T47D (cell line): ENCODE results near the gene NEGR1.
A peak's percentile ranks its signal among the peaks of the same experiment; 100 is the strongest.

Source experiments
- DNase-seq, 2 experiments: peaks; one replicate each; pipeline versions ENCODE4 v3.0.0 to v3.0.0-alpha.2; 2011 to 2012; ENCODE audit warnings: low read depth in 1 of 2, low spot score in 1 of 2
- JUND ChIP-seq: IDR thresholded peaks from 2 replicates; pipeline ENCODE4 v1.6.1; 2012; ENCODE audit warnings: low read depth
- in situ Hi-C: cut with HindIII; loops from 2 replicates; pipeline ENCODE4 v1.10.0; 2016; ENCODE audit warnings: low sequenced_read_pairs, low pct_unique_long_range_greater_than_20kb

The NEGR1 gene

DNA sequence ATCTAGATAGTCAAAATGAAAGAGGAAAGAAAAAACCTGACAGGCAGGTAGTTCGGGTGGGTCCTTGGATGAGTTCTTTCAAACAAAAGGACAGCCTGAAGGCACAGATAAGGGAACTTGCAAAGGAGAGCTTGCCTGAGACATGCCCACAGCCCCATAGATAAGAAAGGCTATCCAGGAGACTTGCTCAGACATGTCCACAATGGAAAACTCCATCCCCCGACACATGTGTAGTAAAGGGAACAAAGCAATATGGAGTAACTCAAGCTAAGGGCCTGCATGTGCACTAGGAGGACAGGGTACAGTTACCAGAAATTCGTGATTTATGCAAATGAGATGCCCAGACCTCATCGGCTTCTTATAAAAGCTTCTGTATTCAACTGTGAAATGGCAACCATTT, 281.5 kb downstream of the NEGR1 start:
- in situ Hi-C loops = no loop called here
- DNase-seq = peak in 1 of 2 experiments; percentile 1
- TF ChIP-seq JUND = no peak

DNA sequence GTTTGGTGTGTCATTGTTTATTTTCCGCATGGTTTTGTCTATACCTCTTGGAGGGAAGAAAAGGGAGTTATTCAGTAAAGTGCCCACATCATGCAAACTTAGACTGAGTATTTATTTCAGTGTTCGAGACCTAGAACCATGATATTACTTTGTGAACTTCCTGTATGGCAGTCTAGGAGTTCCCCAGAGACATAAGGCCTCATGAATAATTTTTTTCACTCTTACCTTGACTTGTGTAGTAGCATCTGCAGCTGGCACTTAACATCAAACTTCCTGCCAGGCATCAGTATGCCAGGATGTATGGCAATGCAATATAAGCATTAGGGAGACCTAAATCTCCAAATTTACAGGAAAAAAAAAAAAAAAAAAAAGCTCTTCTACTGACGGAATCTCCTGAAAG, 287.7 kb downstream of the NEGR1 start:
- DNase-seq = no peak
- no peak for TF ChIP-seq JUND
- in situ Hi-C loops = no loop called here

- in situ Hi-C loops = no loop called here
- no peak for DNase-seq
- no peak for TF ChIP-seq JUND
Observed at GRCh38 chr1:71987181-71987580, 295.2 kb downstream of the NEGR1 start.

DNA sequence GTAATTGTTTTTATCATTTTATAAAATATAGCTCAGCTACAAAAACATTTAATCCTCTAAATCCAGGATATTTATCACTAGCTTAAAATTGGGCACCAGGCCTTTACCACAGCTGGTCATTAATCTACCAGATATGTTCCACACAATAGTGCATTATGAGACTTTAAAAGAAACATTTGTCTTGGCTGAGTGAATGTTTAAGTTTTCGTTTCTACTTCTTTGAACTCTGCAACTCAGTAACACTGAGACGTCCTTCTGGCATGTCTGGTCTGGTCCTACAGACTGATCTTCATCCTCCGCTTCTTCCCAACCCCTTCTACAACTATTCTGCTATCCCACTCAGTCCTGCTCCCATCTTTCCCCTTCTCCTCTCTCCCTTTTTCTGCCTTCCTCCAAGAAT, 296.2 kb downstream of the NEGR1 start:
- no peak for TF ChIP-seq JUND
- in situ Hi-C loops = no loop called here
- DNase-seq = no peak

- in situ Hi-C loops = no loop called here
- no peak for TF ChIP-seq JUND
- DNase-seq = no peak
Observed at GRCh38 chr1:71980556-71980955, 301.8 kb downstream of the NEGR1 start.

DNA sequence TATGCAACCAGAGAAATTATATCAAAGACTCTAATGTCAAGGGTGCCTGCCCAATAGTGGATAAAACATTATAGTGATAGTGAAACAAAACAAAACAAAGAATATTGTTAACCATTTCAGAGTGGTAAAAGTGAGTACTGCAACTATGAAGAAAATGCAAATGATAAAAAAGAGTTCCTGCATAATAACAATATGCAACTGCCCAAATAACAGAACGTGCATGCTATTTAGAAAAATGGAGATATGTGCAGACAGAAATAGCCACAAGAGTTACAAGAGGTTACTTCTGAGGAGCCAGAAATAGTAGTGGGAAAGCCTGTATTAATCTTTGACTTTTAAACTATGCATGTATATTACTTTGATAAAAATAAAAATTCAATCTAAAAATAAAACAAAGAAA, 302.5 kb downstream of the NEGR1 start:
- DNase-seq = no peak
- no peak for TF ChIP-seq JUND
- in situ Hi-C loops = no loop called here

DNA sequence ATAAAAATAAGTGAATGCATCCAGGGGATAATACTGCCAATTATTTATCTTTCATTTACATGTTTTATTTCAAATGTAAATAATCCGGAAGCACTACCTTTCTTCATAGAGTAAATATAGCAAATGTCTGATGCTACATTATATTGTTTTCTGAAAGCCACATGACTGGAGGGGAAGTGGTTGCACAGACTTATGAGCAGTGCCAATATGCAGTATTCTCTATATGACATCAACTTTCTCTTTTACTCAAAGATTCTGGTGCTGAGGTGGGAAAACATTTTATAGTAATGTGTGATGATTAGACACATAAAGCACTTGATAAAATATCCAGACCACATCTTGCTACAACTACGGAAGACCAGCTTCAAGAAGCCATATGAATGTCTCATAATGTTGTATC, 314.7 kb downstream of the NEGR1 start:
- no peak for DNase-seq
- TF ChIP-seq JUND = no peak
- in situ Hi-C loops = no loop called here

GRCh38 chr1:71964188-71964587, 318.2 kb downstream of the NEGR1 start:
- no peak for DNase-seq
- in situ Hi-C loops = no loop called here
- no peak for TF ChIP-seq JUND

DNA sequence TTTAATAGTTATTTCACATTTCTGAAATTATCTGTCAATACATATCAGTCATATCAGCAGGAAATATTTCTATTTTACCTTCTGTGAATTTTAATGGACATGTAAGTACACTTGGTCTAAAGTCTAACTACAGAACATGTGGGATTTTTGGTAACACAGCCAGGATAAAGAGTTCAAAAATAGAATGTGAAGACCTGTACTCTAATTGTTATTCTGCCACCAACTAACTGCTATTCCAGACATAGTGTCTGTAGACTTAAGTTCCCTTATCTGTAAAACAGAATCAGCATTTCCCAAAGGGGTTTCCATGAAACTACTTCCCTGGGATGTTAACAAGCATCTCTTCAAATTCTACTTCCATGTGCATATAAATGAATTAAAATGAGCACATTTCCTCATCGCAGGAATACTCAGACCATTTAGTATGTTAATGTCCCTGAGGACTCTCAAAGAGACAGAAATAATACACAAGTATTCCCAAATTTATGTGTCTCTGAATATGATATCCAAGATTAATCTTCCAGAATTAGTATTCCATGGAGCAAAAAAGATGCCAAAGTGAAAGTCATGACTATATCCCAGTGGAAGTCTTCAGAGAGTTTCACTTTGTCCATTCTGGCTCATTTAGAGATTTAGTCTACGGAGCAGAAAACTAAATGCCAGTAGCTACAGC, 325.6 kb downstream of the NEGR1 start:
- TF ChIP-seq JUND = no peak
- in situ Hi-C loops = no loop called here
- no peak for DNase-seq

- in situ Hi-C loops = no loop called here
- no peak for TF ChIP-seq JUND
Observed at GRCh38 chr1:71950579-71950978, 331.8 kb downstream of the NEGR1 start.

DNA sequence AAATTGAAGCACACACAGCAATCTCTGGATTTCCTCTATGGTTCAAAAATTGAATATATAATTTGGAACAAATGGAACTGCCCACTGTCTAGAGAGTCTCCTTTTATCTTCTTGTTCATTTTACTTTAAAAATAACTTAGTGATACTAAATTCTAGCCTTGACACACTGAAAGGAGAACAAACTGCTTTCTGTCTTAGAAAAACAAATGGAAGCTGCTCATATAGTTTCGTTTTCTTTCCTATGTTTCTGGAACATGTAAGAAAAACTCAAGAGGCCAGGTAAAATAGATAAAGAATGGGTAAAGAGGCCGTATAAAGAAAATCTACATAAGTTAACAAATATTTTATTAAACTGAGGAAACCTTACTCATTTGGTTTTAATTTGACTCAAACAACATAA, 332.7 kb downstream of the NEGR1 start:
- in situ Hi-C loops = no loop called here
- DNase-seq = no peak
- no peak for TF ChIP-seq JUND

More at GRCh38 chr1:71950579-71950978, 331.8 kb downstream of the NEGR1 start:
- DNase-seq = no peak

DNA sequence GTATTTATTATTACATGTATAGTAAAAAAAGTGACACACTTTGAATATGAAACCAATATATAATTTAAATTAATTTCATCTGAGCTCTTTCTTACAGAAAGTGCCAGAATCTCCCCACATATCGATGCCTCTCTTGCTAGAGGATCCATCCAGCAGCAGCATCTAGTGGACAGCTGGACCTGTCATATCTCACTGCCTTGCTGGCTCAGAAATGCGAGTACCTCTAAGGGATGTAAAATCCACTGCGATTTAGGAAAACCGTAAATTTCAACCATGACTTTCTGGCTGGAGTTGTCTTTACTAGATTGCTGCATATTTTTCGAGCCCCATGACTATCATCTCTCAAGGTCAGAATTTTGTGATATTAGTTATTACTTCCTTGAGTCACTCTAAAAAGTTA, 333.8 kb downstream of the NEGR1 start:
- in situ Hi-C loops = no loop called here
- peak in 1 of 2 experiments; percentile 10 for DNase-seq
- TF ChIP-seq JUND = no peak

- DNase-seq = no peak
- no peak for TF ChIP-seq JUND
- in situ Hi-C loops = no loop called here
Observed at GRCh38 chr1:71944006-71944405, 338.3 kb downstream of the NEGR1 start.

- in situ Hi-C loops = no loop called here
- DNase-seq = no peak
- TF ChIP-seq JUND = no peak
Observed at GRCh38 chr1:71940261-71940660, 342.1 kb downstream of the NEGR1 start.
